WTC11 (cell line): ENCODE measurements around the gene TRIP11. TPM values are rescaled to one million over a fixed set of nuclear protein-coding genes. Genes with fewer than 3 reads are reported as not detected.

ENCODE experiments used
- ATAC-seq: fragments of 200-7000 bp; cut with Tn5 transposase; 2 replicates; pipeline ENCODE4 v1.10.0; 2021; ENCODE audit warnings: mild to moderate bottlenecking, moderate library complexity
- CTCF ChIA-PET: fragments of 300-600 bp; sonication (Branson Sonifier 250); formaldehyde crosslinking; loops from one replicate; lab custom pipeline; 2021; ENCODE audit warnings: antibody characterized with exemption; lab: Charles Lee
- POLR2A ChIA-PET: fragments of 350-600 bp; sonication (Branson Sonifier 250); formaldehyde crosslinking; loops from one replicate; lab custom pipeline; 2021; ENCODE audit warnings: antibody characterized with exemption; lab: Charles Lee
- DNase-seq: peaks from one replicate; pipeline ENCODE4 v3.0.0; 2021; ENCODE audit warnings: low spot score
- H3K27ac Mint-ChIP-seq: 2 replicates; pipeline ENCODE4 v1.8.0; 2021; ENCODE audit warnings: mixed read lengths
- H3K27me3 Mint-ChIP-seq: 2 replicates; pipeline ENCODE4 v1.8.0; 2021; ENCODE audit warnings: low read depth, mild to moderate bottlenecking, moderate library complexity, mixed read lengths
- H3K36me3 Mint-ChIP-seq: 2 replicates; pipeline ENCODE4 v1.8.0; 2021; ENCODE audit warnings: mixed read lengths
- H3K4me1 Mint-ChIP-seq: 2 replicates; pipeline ENCODE4 v1.8.0; 2022; ENCODE audit warnings: mixed read lengths
- H3K4me3 Mint-ChIP-seq: 2 replicates; pipeline ENCODE4 v1.8.0; 2021; ENCODE audit warnings: mild to moderate bottlenecking, moderate library complexity, mixed read lengths
- H3K9me3 Mint-ChIP-seq: 2 replicates; pipeline ENCODE4 v1.8.0; 2021; ENCODE audit warnings: mixed read lengths
- AFF4 ChIP-seq: sonication (generic); formaldehyde crosslinking; IDR thresholded peaks from 2 replicates; pipeline ENCODE4 v1.8.1; 2023; ENCODE audit warnings: mild to moderate bottlenecking, missing genetic modification reagents, borderline replicate concordance
- AR ChIP-seq: fragments of 250-450 bp; sonication (Bioruptor Pico); IDR thresholded peaks from 2 replicates; pipeline ENCODE4 v1.9.0; 2021; ENCODE audit warnings: mild to moderate bottlenecking
- ARID4B ChIP-seq: sonication (generic); formaldehyde crosslinking; IDR thresholded peaks from 2 replicates; pipeline ENCODE4 v1.8.0; 2023; ENCODE audit warnings: missing genetic modification reagents, mild to moderate bottlenecking, borderline replicate concordance
- CREB1 ChIP-seq: sonication (generic); formaldehyde crosslinking; IDR thresholded peaks from 2 replicates; pipeline ENCODE4 v1.8.0; 2023; ENCODE audit warnings: mild to moderate bottlenecking, missing genetic modification reagents
- ELF4 ChIP-seq: sonication (generic); formaldehyde crosslinking; IDR thresholded peaks from 2 replicates; pipeline ENCODE4 v1.8.1; 2022; ENCODE audit warnings: low read depth, mild to moderate bottlenecking, moderate library complexity, missing genetic modification reagents
- ERG ChIP-seq: fragments of 250-450 bp; sonication (Bioruptor Pico); IDR thresholded peaks from 2 replicates; pipeline ENCODE4 v1.8.0; 2021; ENCODE audit warnings: mild to moderate bottlenecking
- ESRRA ChIP-seq: sonication (generic); formaldehyde crosslinking; IDR thresholded peaks from 2 replicates; pipeline ENCODE4 v1.8.1; 2022; ENCODE audit warnings: mild to moderate bottlenecking, missing genetic modification reagents, borderline replicate concordance
- HMGA2 ChIP-seq: fragments of 250-450 bp; sonication (Bioruptor Pico); IDR thresholded peaks from 2 replicates; pipeline ENCODE4 v1.4.0; 2021; ENCODE audit warnings: mild to moderate bottlenecking, moderate library complexity
- IRF2 ChIP-seq: sonication (generic); formaldehyde crosslinking; IDR thresholded peaks from 2 replicates; pipeline ENCODE4 v1.8.0; 2022; ENCODE audit warnings: low read depth, missing genetic modification reagents, borderline replicate concordance
- JAZF1 ChIP-seq: fragments of 250-450 bp; sonication (Bioruptor Pico); IDR thresholded peaks from 2 replicates; pipeline ENCODE4 v1.9.0; 2021; ENCODE audit warnings: moderate library complexity, mild to moderate bottlenecking, inconsistent platforms
- SMAD3 ChIP-seq: sonication (generic); formaldehyde crosslinking; IDR thresholded peaks from 2 replicates; pipeline ENCODE4 v1.8.0; 2022; ENCODE audit warnings: missing genetic modification reagents, mild to moderate bottlenecking, borderline replicate concordance
- SOX15 ChIP-seq: fragments of 250-450 bp; sonication (Bioruptor Pico); IDR thresholded peaks from 2 replicates; pipeline ENCODE4 v1.9.0; 2021; ENCODE audit warnings: mild to moderate bottlenecking
- SP1 ChIP-seq: sonication (generic); formaldehyde crosslinking; conservative IDR thresholded peaks from 2 replicates; pipeline ENCODE4 v1.8.1; 2022; ENCODE audit warnings: missing genetic modification reagents
- ZBTB21 ChIP-seq: sonication (generic); formaldehyde crosslinking; IDR thresholded peaks from 2 replicates; pipeline ENCODE4 v1.8.1; 2023; ENCODE audit warnings: mild to moderate bottlenecking, missing genetic modification reagents, borderline replicate concordance
- ZBTB43 ChIP-seq: sonication (generic); formaldehyde crosslinking; IDR thresholded peaks from 2 replicates; pipeline ENCODE4 v1.8.1; 2023; ENCODE audit warnings: mild to moderate bottlenecking, missing genetic modification reagents
- ZNF317 ChIP-seq: sonication (generic); formaldehyde crosslinking; IDR thresholded peaks from 2 replicates; pipeline ENCODE4 v1.8.1; 2023; ENCODE audit warnings: low read depth, mild to moderate bottlenecking, moderate library complexity, missing genetic modification reagents, borderline replicate concordance
- ZNF416 ChIP-seq: fragments of 250-450 bp; sonication (Bioruptor Pico); IDR thresholded peaks from 2 replicates; pipeline ENCODE4 v1.9.0; 2021; ENCODE audit warnings: mild to moderate bottlenecking, inconsistent platforms
- total RNA-seq: library from RNA; stranded (reverse); gene quantifications from 3 replicates; pipeline ENCODE4 v1.2.3, GENCODE V29; 2021

Gene TRIP11
- total RNA-seq, 1 experiment from 2014 or later: 34.4 TPM

- TF ChIP-seq ARID4B (CRISPR knock-in tag) (no peak), ERG (CRISPR knock-in tag) (no peak), AR (no peak), ELF4 (CRISPR knock-in tag) (no peak), ZBTB21 (CRISPR knock-in tag) (no peak), SMAD3 (no peak), CREB1 (CRISPR knock-in tag) (no peak), SOX15 (CRISPR knock-in tag) (no peak), ESRRA (CRISPR knock-in tag) (no peak), ZBTB43 (no peak), IRF2 (CRISPR knock-in tag) (no peak)
Observed at GRCh38 chr14:92037989-92038388, 1.9 kb downstream of the TRIP11 start (continued).

- no peaks in the 10 kb centered on the region; the same call in 1 of the 2 replicates for H3K27me3 Mint-ChIP-seq
- no peak overlapping the region for H3K4me3 Mint-ChIP-seq
- CTCF ChIA-PET: interaction anchor here (0.6 kb wide), 1 partner anchor 468 kb away, joined by 3 read pairs; no protein-coding TSS in a partner anchor
- POLR2A ChIA-PET: no interaction called here
- H3K36me3 Mint-ChIP-seq: peaks cover 32% of the 10 kb centered on the region
- H3K27ac Mint-ChIP-seq: no peak overlapping the region
- peaks cover 15% of the 10 kb centered on the region for H3K4me1 Mint-ChIP-seq
- H3K9me3 Mint-ChIP-seq: peaks cover 18% of the 10 kb centered on the region
- DNase-seq (no peak), ATAC-seq (no peak)
- no peak for TF ChIP-seq ZNF317 (CRISPR knock-in tag)
- no peak for TF ChIP-seq AR
- no peak for TF ChIP-seq ZNF416 (CRISPR knock-in tag)
- no peak for TF ChIP-seq SP1 (CRISPR knock-in tag)
- no peak for TF ChIP-seq HMGA2
- TF ChIP-seq JAZF1 (CRISPR knock-in tag): no peak
- TF ChIP-seq ZBTB43: no peak
- TF ChIP-seq AFF4: no peak
Observed at GRCh38 chr14:92035890-92036289, 4.0 kb downstream of the TRIP11 start.
